ENCODE results near the gene COL4A4. TPM values are rescaled to one million over a fixed set of nuclear protein-coding genes. Genes with fewer than 3 reads are reported as not detected.

The COL4A4 gene
- total RNA-seq, 4 donors from 2014 or later = 0.90 to 5.7 (median 3.1) TPM

DNA sequence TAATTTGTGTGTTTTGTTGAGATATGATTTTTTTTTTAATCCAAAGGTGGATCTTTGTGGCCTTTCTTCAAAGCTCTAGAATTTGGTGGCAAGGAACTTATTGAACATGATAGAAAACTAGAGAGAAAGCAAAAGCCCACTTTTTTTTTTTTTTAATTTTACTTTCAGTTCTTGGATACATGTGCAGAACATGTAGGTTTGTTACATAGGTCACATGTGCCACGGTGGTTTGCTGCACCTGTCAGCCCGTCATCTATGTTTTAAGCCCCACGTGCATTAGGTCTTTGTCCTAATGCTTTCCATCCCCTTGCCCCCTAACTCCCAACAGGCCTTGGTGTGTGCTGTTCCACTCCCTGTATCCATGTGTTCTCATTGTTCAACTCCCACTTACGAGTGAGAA, 192.2 kb downstream of the COL4A4 start:
- peaks cover 0 to 6% (median 0%) of the 10 kb centered on the region in 3 donors for H3K36me3 ChIP-seq
- no peaks in the 10 kb centered on the region for H3K9me3 ChIP-seq
- TF ChIP-seq, protein P1, sequence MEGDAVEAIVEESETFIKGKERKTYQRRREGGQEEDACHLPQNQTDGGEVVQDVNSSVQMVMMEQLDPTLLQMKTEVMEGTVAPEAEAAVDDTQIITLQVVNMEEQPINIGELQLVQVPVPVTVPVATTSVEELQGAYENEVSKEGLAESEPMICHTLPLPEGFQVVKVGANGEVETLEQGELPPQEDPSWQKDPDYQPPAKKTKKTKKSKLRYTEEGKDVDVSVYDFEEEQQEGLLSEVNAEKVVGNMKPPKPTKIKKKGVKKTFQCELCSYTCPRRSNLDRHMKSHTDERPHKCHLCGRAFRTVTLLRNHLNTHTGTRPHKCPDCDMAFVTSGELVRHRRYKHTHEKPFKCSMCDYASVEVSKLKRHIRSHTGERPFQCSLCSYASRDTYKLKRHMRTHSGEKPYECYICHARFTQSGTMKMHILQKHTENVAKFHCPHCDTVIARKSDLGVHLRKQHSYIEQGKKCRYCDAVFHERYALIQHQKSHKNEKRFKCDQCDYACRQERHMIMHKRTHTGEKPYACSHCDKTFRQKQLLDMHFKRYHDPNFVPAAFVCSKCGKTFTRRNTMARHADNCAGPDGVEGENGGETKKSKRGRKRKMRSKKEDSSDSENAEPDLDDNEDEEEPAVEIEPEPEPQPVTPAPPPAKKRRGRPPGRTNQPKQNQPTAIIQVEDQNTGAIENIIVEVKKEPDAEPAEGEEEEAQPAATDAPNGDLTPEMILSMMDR (IDR thresholded peaks at IDR 0.05) = no peak
- TF ChIP-seq EP300 (IDR thresholded peaks at IDR 0.05) (no peak), POLR2A (IDR thresholded peaks at IDR 0.05) (no peak)
- no peak overlapping the region for H3K27ac ChIP-seq
- H3K4me1 ChIP-seq = peaks cover 0 to 7% (median 0%) of the 10 kb centered on the region in 4 donors
- no peak for DNase-seq (ENCODE audit: low spot score in 2 of 2)
- no peak overlapping the region for H3K4me3 ChIP-seq
- 88 to 89% methylated on average over 4 of the region's 4 CpGs for WGBS, 2 donors
- no peaks in the 10 kb centered on the region for H3K27me3 ChIP-seq

DNA sequence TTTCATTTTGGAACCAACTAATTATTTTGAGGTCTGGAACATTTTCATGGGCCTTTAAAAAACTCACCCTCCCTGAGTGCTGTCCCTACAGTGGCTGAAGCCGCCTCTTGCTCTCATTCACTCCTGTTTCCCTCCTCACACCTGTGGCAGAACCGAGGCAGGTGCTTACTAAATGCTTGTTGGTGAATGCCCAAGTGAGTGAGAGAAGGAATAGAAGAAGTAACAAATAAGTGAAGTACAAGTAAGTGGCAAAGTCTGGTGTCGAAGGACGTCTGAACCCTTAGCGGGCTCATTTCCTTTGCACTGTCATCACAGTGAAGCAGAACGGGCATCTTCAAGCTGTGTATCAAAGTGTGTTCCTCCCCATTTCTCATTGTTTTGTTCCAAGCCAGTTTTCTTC, 192.9 kb downstream of the COL4A4 start:
- Histone ChIP-seq H3K9me3 (no peaks in the 10 kb centered on the region), H3K4me3 (no peak overlapping the region), H3K36me3 (peaks cover 0 to 6% (median 0%) of the 10 kb centered on the region in 3 donors), H3K27ac (no peak overlapping the region), H3K27me3 (no peaks in the 10 kb centered on the region), H3K4me1 (peaks cover 0 to 7% (median 0%) of the 10 kb centered on the region in 4 donors)
- 85 to 86% methylated on average over 6 of the region's 6 CpGs for WGBS, 2 donors
- DNase-seq (ENCODE audit: low spot score in 2 of 2) = no peak
- TF ChIP-seq, protein P1 (IDR thresholded peaks at IDR 0.05) = no peak
- no peak for TF ChIP-seq EP300 (IDR thresholded peaks at IDR 0.05)
- no peak for TF ChIP-seq POLR2A (IDR thresholded peaks at IDR 0.05)

DNA sequence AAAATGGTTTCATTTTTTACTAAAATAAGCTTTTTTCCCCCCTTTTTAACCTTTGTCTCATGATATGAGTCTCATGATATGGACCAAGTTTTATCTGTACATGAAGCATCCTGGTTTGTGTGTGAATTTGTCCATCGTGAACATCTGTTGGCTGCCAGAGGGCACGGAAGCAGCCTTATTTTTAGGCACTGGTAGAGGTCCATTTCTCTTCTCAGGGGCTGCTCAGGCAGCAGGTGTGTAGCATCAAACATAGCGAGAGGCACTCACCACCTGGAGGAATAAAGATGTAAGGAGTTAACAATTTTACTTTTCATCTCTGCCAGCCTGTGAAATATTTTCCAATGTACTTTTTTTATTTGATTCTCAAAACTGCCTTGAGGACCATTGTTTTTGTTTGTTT, 193.6 kb downstream of the COL4A4 start:
- Histone ChIP-seq H3K27ac (no peak overlapping the region), H3K4me1 (peaks cover 0 to 7% (median 0%) of the 10 kb centered on the region in 4 donors), H3K36me3 (peaks cover 0 to 6% (median 0%) of the 10 kb centered on the region in 3 donors), H3K9me3 (no peaks in the 10 kb centered on the region), H3K27me3 (no peaks in the 10 kb centered on the region), H3K4me3 (no peak overlapping the region)
- WGBS, 2 donors = 78 to 82% methylated on average over 3 of the region's 3 CpGs
- DNase-seq (ENCODE audit: low spot score in 2 of 2) = no peak
- TF ChIP-seq EP300 (IDR thresholded peaks at IDR 0.05) (no peak), POLR2A (IDR thresholded peaks at IDR 0.05) (no peak)
- TF ChIP-seq, protein P1 (IDR thresholded peaks at IDR 0.05) = no peak

DNA sequence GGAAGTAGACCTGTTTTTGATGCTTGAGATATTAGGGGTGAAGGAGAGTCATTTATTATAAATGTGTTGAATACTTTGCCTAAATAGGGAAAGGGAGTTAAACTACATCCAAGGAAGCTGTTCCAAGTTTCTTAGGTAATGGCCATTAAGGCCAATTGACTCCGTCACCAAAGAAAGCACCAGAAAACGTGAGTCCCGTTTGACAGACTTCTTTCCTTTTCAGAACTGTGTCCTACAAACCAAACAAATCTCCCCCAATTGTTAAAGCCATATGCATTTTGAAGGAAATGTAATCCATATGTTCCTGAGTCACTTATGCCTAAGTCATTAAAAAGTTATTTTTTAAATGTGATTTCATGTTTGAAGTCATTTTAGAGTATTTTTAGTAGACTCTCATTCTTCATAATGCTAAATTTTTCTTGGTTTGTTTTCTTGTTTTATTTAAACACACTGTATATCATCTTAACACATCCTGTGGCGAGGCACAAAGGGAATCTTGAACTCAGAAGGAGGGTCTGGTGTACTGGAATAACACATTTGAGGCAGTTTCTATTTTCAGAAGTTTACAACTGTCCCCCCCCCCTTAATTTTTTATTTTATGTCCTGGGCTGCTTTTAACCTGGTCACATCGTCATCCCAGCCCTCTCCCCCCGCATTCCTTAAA, 194.5 kb downstream of the COL4A4 start:
- TF ChIP-seq, protein P1 (IDR thresholded peaks at IDR 0.05) = no peak
- TF ChIP-seq EP300 (IDR thresholded peaks at IDR 0.05) = no peak
- TF ChIP-seq POLR2A (IDR thresholded peaks at IDR 0.05) = no peak
- DNase-seq (ENCODE audit: low spot score in 2 of 2) = no peak
- 52 to 53% methylated on average over 6 of the region's 6 CpGs for WGBS, 2 donors
- Histone ChIP-seq H3K9me3 (no peaks in the 10 kb centered on the region), H3K4me3 (no peak overlapping the region), H3K27me3 (no peaks in the 10 kb centered on the region), H3K27ac (no peak overlapping the region), H3K4me1 (peaks cover 0 to 7% (median 0%) of the 10 kb centered on the region in 4 donors), H3K36me3 (peaks cover 0 to 11% (median 0%) of the 10 kb centered on the region in 3 donors)

DNA sequence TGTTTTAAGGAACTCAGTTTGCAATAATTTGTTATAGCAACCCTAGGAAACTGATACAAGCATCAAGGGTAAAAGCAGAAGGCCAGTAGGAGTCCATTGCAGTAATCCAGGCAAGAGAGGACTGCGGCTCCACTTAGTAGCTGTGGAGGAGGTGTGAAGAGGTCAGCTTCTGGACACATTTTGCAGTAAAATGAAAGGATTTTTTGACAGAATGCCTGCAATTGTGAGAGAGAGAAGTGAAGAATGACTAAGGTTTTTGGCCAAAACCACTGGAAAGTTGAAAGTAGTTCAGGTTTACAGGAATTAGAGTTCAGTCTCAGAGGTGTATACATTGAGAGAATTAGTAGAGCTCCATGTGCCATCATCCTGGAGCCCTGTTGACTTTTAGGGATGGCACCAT, 198.6 kb downstream of the COL4A4 start:
- DNase-seq (ENCODE audit: low spot score in 2 of 2) = no peak
- TF ChIP-seq, protein P1 (IDR thresholded peaks at IDR 0.05) = no peak
- no peak for TF ChIP-seq EP300 (IDR thresholded peaks at IDR 0.05)
- no peak for TF ChIP-seq POLR2A (IDR thresholded peaks at IDR 0.05)
- H3K27me3 ChIP-seq = no peaks in the 10 kb centered on the region
- H3K9me3 ChIP-seq = no peaks in the 10 kb centered on the region
- peaks cover 0 to 5% (median 0%) of the 10 kb centered on the region in 3 donors for H3K36me3 ChIP-seq
- WGBS, 2 donors = 95 to 100% methylated on average over 1 of the region's 1 CpG
- no peak overlapping the region for H3K27ac ChIP-seq
- no peak overlapping the region for H3K4me3 ChIP-seq
- peaks cover 0 to 7% (median 0%) of the 10 kb centered on the region in 4 donors for H3K4me1 ChIP-seq

Data from tibial nerve (tissue), 4 donors.